Epithelial cell of esophagus (primary cell): ENCODE results near the gene COL28A1.

ENCODE experiments used
- DNase-seq: peaks from one replicate; pipeline ENCODE4 v3.0.0; 2010; ENCODE audit warnings: low read depth
- H3K4me3 ChIP-seq: 2 replicates; pipeline ENCODE4 v1.5.1; 2011; ENCODE audit warnings: mild to moderate bottlenecking, low read length, control low read depth
- TF ChIP-seq, protein P1 (sequence below): IDR thresholded peaks from 2 replicates; pipeline ENCODE4 v1.5.1; 2011; ENCODE audit warnings: low read depth, mild to moderate bottlenecking, low read length, control low read depth, inconsistent platforms; ENCODE audit not compliant: insufficient read depth; ENCODE audit errors: missing control alignments

Gene COL28A1

DNA sequence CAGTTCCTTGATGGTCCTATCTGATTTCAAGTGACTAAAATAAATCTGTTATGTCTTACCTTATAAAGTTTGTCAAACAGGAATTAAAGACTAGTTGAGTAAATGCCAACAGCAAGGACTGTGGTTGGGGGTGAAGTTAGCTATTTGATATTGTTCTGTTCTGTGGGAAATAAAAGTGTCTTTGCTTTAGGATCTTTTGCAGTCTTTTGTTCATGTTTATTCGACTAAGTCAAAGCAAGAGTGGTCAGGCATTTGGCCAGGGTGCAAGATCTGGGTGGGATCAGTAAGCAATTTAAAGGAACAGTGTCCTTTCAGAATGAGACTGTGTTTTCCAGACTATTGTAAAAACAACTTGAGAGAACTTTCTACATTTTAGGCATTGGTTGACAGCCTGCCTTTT, at the start of gene COL28A1:
Gene COL28A1, minus strand, starts transcription at position 183 of the 400 bp plus-strand sequence. CDS start 2,998 bp downstream, outside the sequence.
- TF ChIP-seq, protein P1, sequence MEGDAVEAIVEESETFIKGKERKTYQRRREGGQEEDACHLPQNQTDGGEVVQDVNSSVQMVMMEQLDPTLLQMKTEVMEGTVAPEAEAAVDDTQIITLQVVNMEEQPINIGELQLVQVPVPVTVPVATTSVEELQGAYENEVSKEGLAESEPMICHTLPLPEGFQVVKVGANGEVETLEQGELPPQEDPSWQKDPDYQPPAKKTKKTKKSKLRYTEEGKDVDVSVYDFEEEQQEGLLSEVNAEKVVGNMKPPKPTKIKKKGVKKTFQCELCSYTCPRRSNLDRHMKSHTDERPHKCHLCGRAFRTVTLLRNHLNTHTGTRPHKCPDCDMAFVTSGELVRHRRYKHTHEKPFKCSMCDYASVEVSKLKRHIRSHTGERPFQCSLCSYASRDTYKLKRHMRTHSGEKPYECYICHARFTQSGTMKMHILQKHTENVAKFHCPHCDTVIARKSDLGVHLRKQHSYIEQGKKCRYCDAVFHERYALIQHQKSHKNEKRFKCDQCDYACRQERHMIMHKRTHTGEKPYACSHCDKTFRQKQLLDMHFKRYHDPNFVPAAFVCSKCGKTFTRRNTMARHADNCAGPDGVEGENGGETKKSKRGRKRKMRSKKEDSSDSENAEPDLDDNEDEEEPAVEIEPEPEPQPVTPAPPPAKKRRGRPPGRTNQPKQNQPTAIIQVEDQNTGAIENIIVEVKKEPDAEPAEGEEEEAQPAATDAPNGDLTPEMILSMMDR, result no peak
- DNase-seq, result no peak
- no peak within 1 kb of the TSS for H3K4me3 ChIP-seq

DNA sequence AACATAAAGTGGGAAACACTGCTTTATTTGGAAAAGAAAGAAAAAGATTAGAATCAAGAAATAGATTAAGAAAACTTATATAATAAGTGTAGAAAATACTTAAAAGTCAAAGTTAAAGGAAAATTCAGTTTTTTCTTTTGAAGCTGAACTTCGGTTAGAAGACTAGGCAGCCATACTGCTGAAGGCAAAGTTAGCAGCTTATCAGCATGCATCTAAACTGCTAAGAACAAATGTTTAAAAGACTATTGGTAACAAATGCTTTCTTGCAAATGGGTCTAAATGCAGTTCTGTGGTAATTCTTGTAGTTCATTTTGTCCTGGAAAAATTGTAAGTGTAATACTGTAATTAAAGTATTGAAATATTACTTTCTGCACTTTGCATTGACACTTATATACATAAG, 49.0 kb upstream of the COL28A1 start:
- DNase-seq, result no peak
- no peak overlapping the region for H3K4me3 ChIP-seq
- TF ChIP-seq, protein P1, result no peak

DNA sequence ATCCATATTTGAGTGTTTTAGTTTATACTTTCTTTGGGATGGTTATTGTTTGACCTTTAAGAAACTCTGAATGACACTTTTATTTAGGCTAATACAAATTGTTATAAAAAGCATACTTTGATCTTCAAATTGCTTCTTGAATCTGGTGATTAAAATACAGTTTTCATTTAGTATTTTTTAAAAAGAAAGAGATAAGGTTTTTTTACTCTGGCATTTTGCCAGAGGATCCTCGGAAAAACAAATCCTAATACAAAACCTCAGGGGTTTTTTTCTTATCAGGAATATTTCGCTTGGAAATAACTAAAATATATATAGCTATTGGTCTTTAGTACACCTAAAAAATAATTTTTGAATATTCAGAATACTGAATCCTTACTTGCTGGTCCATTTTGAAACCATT, 48.1 kb upstream of the COL28A1 start:
- no peak overlapping the region for H3K4me3 ChIP-seq
- DNase-seq, result no peak
- TF ChIP-seq, protein P1, result no peak

DNA sequence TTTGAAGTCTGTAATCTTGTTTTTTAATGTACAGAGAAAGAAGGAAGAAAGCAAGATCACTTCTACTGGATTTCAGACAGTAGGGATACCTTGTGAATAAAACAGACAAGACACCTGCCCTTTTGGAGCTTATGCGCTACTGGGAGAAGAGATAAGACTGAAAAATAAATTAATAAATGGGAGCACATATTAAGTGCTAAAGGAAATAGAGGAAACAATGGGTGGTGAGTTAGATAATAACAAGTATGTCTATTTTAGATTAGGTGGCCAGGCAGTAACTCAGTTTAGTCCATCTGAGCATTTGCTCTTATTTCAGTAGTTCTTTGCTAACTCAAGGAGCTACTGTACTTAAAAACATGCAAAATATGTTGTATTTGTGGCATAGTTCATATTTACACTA, 46.9 kb upstream of the COL28A1 start:
- TF ChIP-seq, protein P1, result no peak
- H3K4me3 ChIP-seq, result no peak overlapping the region
- DNase-seq, result no peak

DNA sequence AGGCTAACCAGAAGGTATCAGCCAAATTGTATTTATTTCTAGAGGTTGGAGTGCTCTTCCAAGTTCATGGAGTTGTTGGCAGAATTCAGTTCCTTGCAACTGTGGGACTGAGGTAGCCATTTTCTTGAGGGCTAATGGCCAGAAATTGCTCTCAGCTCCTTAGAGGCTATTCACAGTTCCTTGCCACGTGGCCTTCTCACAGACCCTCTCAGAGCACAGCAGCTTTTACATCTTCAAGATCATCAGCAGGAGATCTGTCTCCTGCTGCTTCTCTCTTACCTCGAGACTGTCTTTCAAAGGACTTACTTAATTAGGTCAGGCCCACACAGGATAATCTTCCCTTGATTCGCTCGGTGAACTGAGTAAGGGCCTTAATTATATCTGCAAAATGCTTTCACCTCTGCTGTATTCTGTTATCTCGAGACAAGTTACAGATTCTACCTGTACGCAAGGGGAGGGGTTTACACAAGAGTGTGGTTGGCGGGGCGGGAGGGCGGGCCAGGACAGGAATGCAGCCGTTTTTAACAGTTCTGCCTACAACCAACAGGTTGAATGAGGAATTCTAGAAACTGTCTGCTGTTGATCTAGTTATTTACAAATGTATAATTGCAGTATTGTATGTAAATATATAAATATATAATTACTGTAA, 46.0 kb upstream of the COL28A1 start:
- TF ChIP-seq, protein P1, result no peak
- DNase-seq, result peak; percentile 8
- H3K4me3 ChIP-seq, result no peak overlapping the region

DNA sequence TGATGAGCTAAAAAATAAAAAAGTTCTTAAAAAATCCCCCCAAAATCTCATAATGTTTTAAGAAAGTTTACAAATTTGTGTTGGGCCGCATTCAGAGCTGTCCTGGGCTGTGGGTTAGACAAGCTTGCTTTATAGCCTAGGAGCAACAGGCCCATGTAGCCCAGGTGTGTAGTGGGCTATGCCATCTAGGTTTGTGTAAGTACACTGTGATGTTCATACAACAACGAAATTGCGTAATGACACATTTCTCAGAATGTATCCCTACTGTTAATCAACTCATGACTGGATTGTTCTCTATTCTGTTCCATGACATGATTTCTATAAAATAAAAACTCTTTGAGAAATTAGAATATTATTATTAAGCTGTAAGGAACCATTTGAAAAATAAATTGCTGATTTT, 44.0 kb upstream of the COL28A1 start:
- no peak for DNase-seq
- TF ChIP-seq, protein P1, result no peak
- H3K4me3 ChIP-seq, result no peak overlapping the region

DNA sequence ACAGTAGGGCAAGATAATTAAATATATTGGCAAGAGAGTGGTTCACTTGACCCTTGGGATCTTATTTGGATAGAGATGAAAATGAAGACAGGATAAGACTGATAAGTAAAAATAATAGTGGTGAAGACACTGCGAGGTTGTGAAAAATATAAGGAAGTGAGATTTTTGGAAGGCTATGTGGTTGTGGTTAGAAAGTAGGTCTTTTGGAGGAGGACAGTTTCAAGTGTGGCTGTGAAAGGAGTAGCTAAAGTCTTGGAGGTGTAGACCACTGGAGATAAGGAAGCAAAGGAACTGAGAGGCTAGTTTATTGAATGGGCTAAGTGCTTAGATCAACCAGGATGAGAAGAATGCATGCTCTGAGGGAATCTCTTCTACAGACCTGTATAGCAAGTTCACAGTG, 42.2 kb upstream of the COL28A1 start:
- no peak for DNase-seq
- TF ChIP-seq, protein P1, result no peak
- no peak overlapping the region for H3K4me3 ChIP-seq
